IMR-90 (cell line): Measurements from ENCODE around the gene PFDN5. TPM values are rescaled to one million over a fixed set of nuclear protein-coding genes. Genes with fewer than 3 reads are reported as not detected.

Experiments used
- ATAC-seq: fragments of 200-7000 bp; cut with Tn5 transposase; 2 replicates; pipeline ENCODE4 v1.9.1; 2020; ENCODE audit warnings: low read depth, mild to moderate bottlenecking, moderate library complexity
- BruUV-seq: library from RNA; stranded (reverse); fragments of 400-500 nt; replicated peaks from 2 replicates; lab custom pipeline; 2021; lab: Mats Ljungman, UMichigan
- CTCF ChIA-PET: fragments of 300-600 bp; formaldehyde crosslinking; extraction: SDS; loops from one replicate; lab custom pipeline; 2021; ENCODE audit warnings: antibody characterized with exemption; lab: Yijun Ruan, JAX
- POLR2A ChIA-PET: fragments of 300-600 bp; sonication (Branson Sonifier 250); formaldehyde crosslinking; loops from one replicate; lab custom pipeline; 2022; ENCODE audit warnings: antibody characterized with exemption; ENCODE audit not compliant: unreplicated experiment; lab: Charles Lee
- DNase-seq: peaks from one replicate; pipeline ENCODE4 v3.0.0; 2013
- H2AFZ ChIP-seq: replicated peaks from 2 replicates; pipeline ENCODE3; 2013; ENCODE audit warnings: low read length, mild to moderate bottlenecking; ENCODE audit not compliant: poor library complexity
- H2AK5ac ChIP-seq: 2 replicates; pipeline ENCODE4 v1.6.1; 2013; ENCODE audit warnings: low read depth, low read length, inconsistent platforms
- H2AK9ac ChIP-seq: replicated peaks from 2 replicates; pipeline ENCODE3; 2013; ENCODE audit warnings: mild to moderate bottlenecking, low read depth, low read length, moderate library complexity; ENCODE audit not compliant: poor library complexity
- H2BK120ac ChIP-seq: 2 replicates; pipeline ENCODE4 v1.6.1; 2013; ENCODE audit warnings: low read depth, low read length, inconsistent platforms
- H2BK15ac ChIP-seq: 3 replicates; pipeline ENCODE4 v1.6.1; 2013; ENCODE audit warnings: low read depth, low read length, inconsistent platforms
- H2BK20ac ChIP-seq: 2 replicates; pipeline ENCODE4 v1.6.1; 2013; ENCODE audit warnings: low read depth, mild to moderate bottlenecking, inconsistent platforms, low read length, moderate library complexity
- H2BK5ac ChIP-seq: 2 replicates; pipeline ENCODE4 v1.6.1; 2013; ENCODE audit warnings: mild to moderate bottlenecking, low read depth, low read length, inconsistent platforms; ENCODE audit not compliant: poor library complexity, severe bottlenecking
- H3K14ac ChIP-seq: replicated peaks from 2 replicates; pipeline ENCODE4 v1.6.1; 2013; ENCODE audit warnings: low read depth, low read length, inconsistent platforms
- H3K18ac ChIP-seq: 2 replicates; pipeline ENCODE4 v1.6.1; 2013; ENCODE audit warnings: low read depth, low read length, control low read depth
- H3K23ac ChIP-seq: 2 replicates; pipeline ENCODE4 v1.6.1; 2013; ENCODE audit warnings: low read depth, low read length, inconsistent platforms
- H3K27ac ChIP-seq: 2 replicates; pipeline ENCODE4 v1.5.1; 2013; ENCODE audit warnings: mild to moderate bottlenecking, control low read depth, low read length; ENCODE audit not compliant: insufficient read depth
- H3K27me3 ChIP-seq: 2 replicates; pipeline ENCODE4 v1.6.1; 2013; ENCODE audit warnings: low read length; ENCODE audit not compliant: control insufficient read depth, insufficient read depth
- H3K36me3 ChIP-seq: 2 replicates; pipeline ENCODE4 v1.6.1; 2013; ENCODE audit warnings: low read length, mixed read lengths; ENCODE audit not compliant: control insufficient read depth, insufficient read depth
- H3K4ac ChIP-seq: 2 replicates; pipeline ENCODE4 v1.6.1; 2013; ENCODE audit warnings: low read depth, low read length, inconsistent platforms
- H3K4me1 ChIP-seq: 2 replicates; pipeline ENCODE4 v1.6.1; 2013; ENCODE audit warnings: low read length, mixed read lengths; ENCODE audit not compliant: control insufficient read depth, insufficient read depth
- H3K4me2 ChIP-seq: 2 replicates; pipeline ENCODE4 v1.6.1; 2013; ENCODE audit warnings: low read depth, mild to moderate bottlenecking, control low read depth, low read length, moderate library complexity
- H3K4me3 ChIP-seq: 2 replicates; pipeline ENCODE4 v1.5.1; 2013; ENCODE audit warnings: low read depth, mild to moderate bottlenecking, control low read depth, low read length, moderate library complexity; ENCODE audit not compliant: insufficient read depth
- H3K56ac ChIP-seq: 2 replicates; pipeline ENCODE4 v1.6.1; 2013; ENCODE audit warnings: low read length, inconsistent platforms; ENCODE audit not compliant: insufficient read depth; ENCODE audit errors: extremely low read depth
- H3K79me1 ChIP-seq, 2 experiments: 2 replicates each; pipeline ENCODE4 v1.6.1; 2013; ENCODE audit warnings: low read length in 2 of 2, inconsistent platforms in 1 of 2, low read depth in 1 of 2
- H3K9ac ChIP-seq: 2 replicates; pipeline ENCODE4 v1.6.1; 2013; ENCODE audit warnings: low read depth, low read length, control low read depth
- H3K9me1 ChIP-seq: 2 replicates; pipeline ENCODE4 v1.6.1; 2013; ENCODE audit warnings: low read length, inconsistent platforms; ENCODE audit not compliant: insufficient read depth
- H3K9me3 ChIP-seq: 2 replicates; pipeline ENCODE4 v1.6.1; 2013; ENCODE audit warnings: low read length; ENCODE audit not compliant: control insufficient read depth, insufficient read depth
- H4K20me1 ChIP-seq: 2 replicates; pipeline ENCODE4 v1.6.1; 2013; ENCODE audit warnings: low read length, inconsistent platforms; ENCODE audit not compliant: insufficient read depth
- H4K5ac ChIP-seq: 2 replicates; pipeline ENCODE4 v1.6.1; 2013; ENCODE audit warnings: mild to moderate bottlenecking, low read depth, low read length, control low read depth
- H4K8ac ChIP-seq, 2 experiments: 2 replicates each; pipeline ENCODE4 v1.6.1; 2013; ENCODE audit warnings: low read depth in 2 of 2, low read length in 2 of 2, control low read depth in 1 of 2, inconsistent platforms in 1 of 2
- H4K91ac ChIP-seq: 2 replicates; pipeline ENCODE4 v1.6.1; 2013; ENCODE audit warnings: low read depth, low read length, inconsistent platforms; ENCODE audit not compliant: insufficient read depth
- BHLHE40 ChIP-seq: fragments of 150-350 bp; IDR thresholded peaks from 2 replicates; pipeline ENCODE4 v1.6.1; 2016; ENCODE audit warnings: mild to moderate bottlenecking, low read depth, low read length
- CEBPB ChIP-seq: IDR thresholded peaks from 2 replicates; pipeline ENCODE4 v1.6.1; 2012; ENCODE audit warnings: low read depth, low read length, improper control_type of control experiment
- MAFK ChIP-seq: IDR thresholded peaks from 2 replicates; pipeline ENCODE4 v1.6.1; 2012; ENCODE audit warnings: low read depth, low read length, improper control_type of control experiment
- NFE2L2 ChIP-seq: fragments of 150-350 bp; IDR thresholded peaks from 2 replicates; pipeline ENCODE4 v1.6.1; 2016; ENCODE audit warnings: low read depth, mild to moderate bottlenecking, low read length
- RAD21 ChIP-seq: IDR thresholded peaks from 2 replicates; pipeline ENCODE4 v1.6.1; 2012; ENCODE audit warnings: low read length, improper control_type of control experiment
- RCOR1 ChIP-seq: IDR thresholded peaks from 2 replicates; pipeline ENCODE4 v1.6.1; 2012; ENCODE audit warnings: mild to moderate bottlenecking, low read length, improper control_type of control experiment; ENCODE audit not compliant: insufficient replicate concordance
- WGBS, 2 experiments: methylation state at CpG; one replicate each; pipeline versions ENCODE4 v1.1.5 to v1.1.7; 2013; ENCODE audit warnings: missing lambda C conversion rate in 2 of 2; ENCODE audit not compliant: insufficient read length in 1 of 2; ENCODE audit errors: extremely low coverage in 2 of 2; 5-methylcytosine and 5-hydroxymethylcytosine counted together
- dilution Hi-C: fragments of 300-500 bp; cut with HindIII; formaldehyde crosslinking; loops from one replicate; pipeline ENCODE4 v1.14.3; 2018; ENCODE audit warnings: low sequenced_read_pairs; ENCODE audit not compliant: unreplicated experiment
- in situ Hi-C: fragments of 300-500 bp; cut with MboI; formaldehyde crosslinking; loops from 3 replicates; pipeline ENCODE4 v1.14.3; 2019; ENCODE audit warnings: low sequenced_read_pairs, inconsistent platforms, mixed read lengths
- intact Hi-C: fragments of 100-400 bp; cut with micrococcal nuclease; formaldehyde crosslinking; loops from 2 replicates; pipeline ENCODE4 v1.10.0; 2022
- polyA plus RNA-seq, 3 experiments: library from polyadenylated mRNA; depleted of rRNA; stranded (reverse); fragments of >200 nt; gene quantifications; 2 replicates each; pipeline ENCODE4 v1.2.3, GENCODE V29; 2012; ENCODE audit warnings: low replicate concordance in 1 of 3
- total RNA-seq: library from RNA; depleted of rRNA; stranded (reverse); fragments of >200 nt; gene quantifications from 2 replicates; pipeline ENCODE4 v1.2.3, GENCODE V29; 2012
- TF ChIP-seq, protein P1 (sequence below): conservative IDR thresholded peaks from 2 replicates; pipeline ENCODE4 v1.5.1; 2012; ENCODE audit warnings: mild to moderate bottlenecking, low read depth, low read length, improper control_type of control experiment

PFDN5 gene
- total and polyA plus RNA-seq, 2 of the 4 experiments (the other 2 are of a cell fraction): 1,011 to 1,338 TPM

DNA sequence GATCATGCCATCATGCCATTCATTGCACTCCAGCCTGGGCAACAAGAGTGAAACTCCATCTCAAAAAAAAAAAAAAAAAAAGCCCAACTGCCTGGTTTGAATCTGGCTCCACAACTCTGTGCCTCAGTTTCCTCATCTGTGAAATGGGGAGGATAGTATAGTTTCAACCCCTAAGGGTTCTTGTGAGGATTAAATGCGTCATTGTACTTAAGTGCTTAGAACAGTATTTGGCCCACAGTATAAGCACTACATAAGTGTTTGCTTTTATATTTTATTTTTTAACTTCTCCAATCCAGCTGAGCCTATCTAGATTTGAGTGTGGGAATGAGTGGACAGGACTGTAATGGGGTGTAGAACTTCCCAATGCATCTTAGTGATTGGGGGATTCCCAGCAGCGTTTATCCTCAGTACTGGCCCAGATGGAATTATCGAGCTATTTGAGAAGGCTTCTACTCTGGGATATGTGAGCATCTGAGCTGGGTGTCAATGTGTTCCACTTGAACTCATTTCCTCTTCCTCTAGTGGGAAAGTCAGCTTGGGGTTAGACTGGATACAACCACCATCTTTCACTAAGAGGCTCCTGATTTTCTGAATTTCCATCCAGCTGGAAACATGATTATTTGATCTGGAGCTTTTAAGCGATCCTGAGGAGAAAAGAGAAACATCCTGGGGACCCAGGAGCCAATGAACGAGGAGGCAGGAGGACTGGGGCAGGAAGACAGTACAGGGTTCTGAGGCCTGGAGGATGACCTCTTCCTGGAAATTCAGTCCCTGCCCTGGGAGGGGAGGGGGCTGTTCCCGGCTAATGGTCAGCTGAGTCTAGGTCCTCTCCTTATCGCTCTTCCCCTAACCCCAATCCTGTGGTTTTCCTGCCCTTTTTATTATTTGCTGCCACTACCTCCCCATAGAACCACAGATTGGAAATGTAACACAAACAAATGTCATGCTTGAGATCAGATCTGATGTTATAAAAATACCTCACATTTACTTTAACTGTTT, 36.5 kb upstream of the PFDN5 start (continued):
- TF ChIP-seq, protein P1, sequence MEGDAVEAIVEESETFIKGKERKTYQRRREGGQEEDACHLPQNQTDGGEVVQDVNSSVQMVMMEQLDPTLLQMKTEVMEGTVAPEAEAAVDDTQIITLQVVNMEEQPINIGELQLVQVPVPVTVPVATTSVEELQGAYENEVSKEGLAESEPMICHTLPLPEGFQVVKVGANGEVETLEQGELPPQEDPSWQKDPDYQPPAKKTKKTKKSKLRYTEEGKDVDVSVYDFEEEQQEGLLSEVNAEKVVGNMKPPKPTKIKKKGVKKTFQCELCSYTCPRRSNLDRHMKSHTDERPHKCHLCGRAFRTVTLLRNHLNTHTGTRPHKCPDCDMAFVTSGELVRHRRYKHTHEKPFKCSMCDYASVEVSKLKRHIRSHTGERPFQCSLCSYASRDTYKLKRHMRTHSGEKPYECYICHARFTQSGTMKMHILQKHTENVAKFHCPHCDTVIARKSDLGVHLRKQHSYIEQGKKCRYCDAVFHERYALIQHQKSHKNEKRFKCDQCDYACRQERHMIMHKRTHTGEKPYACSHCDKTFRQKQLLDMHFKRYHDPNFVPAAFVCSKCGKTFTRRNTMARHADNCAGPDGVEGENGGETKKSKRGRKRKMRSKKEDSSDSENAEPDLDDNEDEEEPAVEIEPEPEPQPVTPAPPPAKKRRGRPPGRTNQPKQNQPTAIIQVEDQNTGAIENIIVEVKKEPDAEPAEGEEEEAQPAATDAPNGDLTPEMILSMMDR: no peak

DNA sequence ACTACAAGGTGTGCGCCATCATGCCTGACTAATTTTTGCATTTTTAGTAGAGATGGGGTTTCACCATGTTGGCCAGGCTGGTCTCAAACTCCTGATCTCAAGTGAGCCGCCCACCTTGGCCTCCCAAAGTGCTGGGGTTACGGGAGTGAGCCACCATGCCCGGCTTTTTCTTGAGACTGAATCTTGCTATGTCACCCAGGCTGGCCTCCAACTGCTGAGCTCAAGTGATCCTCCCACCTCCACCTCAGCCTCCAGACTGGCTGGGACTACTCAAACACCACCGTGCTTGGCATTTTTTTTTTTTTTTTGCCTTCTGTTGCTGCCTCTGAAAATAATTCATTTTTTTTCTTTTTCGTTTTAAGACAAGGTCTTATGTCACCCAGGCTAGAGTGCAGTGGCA, 35.5 kb upstream of the PFDN5 start:
- Histone ChIP-seq H3K4me1 (no peaks in the 10 kb centered on the region; the same call in 1 of the 2 replicates), H3K4me2 (no peak overlapping the region), H3K18ac (no peak overlapping the region), H2AK9ac (no peak overlapping the region), H3K4me3 (no peak overlapping the region), H4K91ac (no peak overlapping the region), H3K9me3 (no peaks in the 10 kb centered on the region), H4K5ac (no peak overlapping the region), H3K4ac (no peak overlapping the region), H2BK120ac (no peak overlapping the region), H2BK20ac (no peak overlapping the region), H2AK5ac (no peak overlapping the region), H3K9ac (no peak overlapping the region), H4K8ac (no peak overlapping the region), H4K20me1 (no peaks in the 10 kb centered on the region; the same call in 1 of the 2 replicates), H3K27ac (no peak overlapping the region), H2BK5ac (no peak overlapping the region), H3K23ac (no peak overlapping the region), H3K79me1 (peaks cover 6 to 8% of the 10 kb centered on the region in 2 experiments; a peak in 2 of 4 replicates), H3K56ac (no peak overlapping the region), H2AFZ (no peak overlapping the region), H3K27me3 (no peaks in the 10 kb centered on the region), H2BK15ac (no peak overlapping the region), H3K36me3 (peaks cover 5% of the 10 kb centered on the region; the same call in 1 of the 2 replicates), H3K9me1 (no peaks in the 10 kb centered on the region), H3K14ac (no peak overlapping the region)
- ChIA-PET POLR2A (no interaction called here), CTCF (no interaction called here)
- dilution Hi-C loops: no loop called here
- BruUV-seq: no TSS peak
- intact Hi-C loops: no loop called here
- ATAC-seq: no peak
- 100% methylated on average over 2 of the region's 6 CpGs; no CpG with 5 or more reads in 1 of the 2 experiments for WGBS, 2 experiments
- in situ Hi-C loops: no loop called here
- no peak for DNase-seq
- TF ChIP-seq NFE2L2: no peak
- TF ChIP-seq, protein P1: no peak
- no peak for TF ChIP-seq CEBPB
- TF ChIP-seq BHLHE40: no peak
- no peak for TF ChIP-seq RCOR1
- TF ChIP-seq MAFK: no peak
- TF ChIP-seq RAD21: no peak
